HepG2 (cell line): ENCODE measurements around the gene EHD1. TPM values are rescaled to one million over a fixed set of nuclear protein-coding genes. Genes with fewer than 3 reads are reported as not detected.

Source experiments
- ARID3A ChIP-seq: IDR thresholded peaks from 2 replicates; pipeline ENCODE4 v1.6.1; 2012; ENCODE audit warnings: low read depth, low read length, improper control_type of control experiment
- BATF2 ChIP-seq: sonication (generic); formaldehyde crosslinking; IDR thresholded peaks from 2 replicates; pipeline ENCODE4 v1.8.0; 2022; ENCODE audit warnings: mild to moderate bottlenecking, missing genetic modification reagents, moderate library complexity
- EP300 ChIP-seq, 3 experiments: sonication (generic) in 1 of 3; formaldehyde crosslinking in 1 of 3; IDR thresholded peaks; 2 replicates each; pipeline versions ENCODE4 v1.5.1 to v1.6.1; 2011 to 2020; ENCODE audit warnings: low read depth in 2 of 3, low read length in 2 of 3, borderline replicate concordance in 1 of 3, improper control_type of control experiment in 1 of 3, mild to moderate bottlenecking in 1 of 3, missing genetic modification reagents in 1 of 3, moderate library complexity in 1 of 3
- GABPB1 ChIP-seq: IDR thresholded peaks from 2 replicates; pipeline ENCODE4 v1.6.1; 2016; ENCODE audit warnings: mild to moderate bottlenecking, missing genetic modification reagents, moderate library complexity, missing compliant biosample characterization
- GLI4 ChIP-seq: sonication (generic); formaldehyde crosslinking; IDR thresholded peaks from 2 replicates; pipeline ENCODE4 v1.5.1; 2020; ENCODE audit warnings: missing genetic modification reagents, mild to moderate bottlenecking, moderate library complexity, borderline replicate concordance
- HINFP ChIP-seq: sonication (generic); formaldehyde crosslinking; IDR thresholded peaks from 2 replicates; pipeline ENCODE4 v1.4.0; 2020; ENCODE audit warnings: low read depth, mild to moderate bottlenecking, missing genetic modification reagents
- KDM2A ChIP-seq: sonication (generic); formaldehyde crosslinking; IDR thresholded peaks from 2 replicates; pipeline ENCODE4 v1.4.0; 2020; ENCODE audit warnings: low read depth, missing genetic modification reagents, borderline replicate concordance
- MAX ChIP-seq: IDR thresholded peaks from 2 replicates; pipeline ENCODE4 v1.6.1; 2012; ENCODE audit warnings: inconsistent platforms
- MED8 ChIP-seq: sonication (generic); formaldehyde crosslinking; IDR thresholded peaks from 2 replicates; pipeline ENCODE4 v1.8.1; 2023; ENCODE audit warnings: mild to moderate bottlenecking, missing genetic modification reagents; ENCODE audit not compliant: insufficient replicate concordance
- NR2F6 ChIP-seq, 2 experiments: IDR thresholded peaks; 2 replicates each; pipeline ENCODE4 v1.6.1; 2016; ENCODE audit warnings: antibody characterized with exemption in 1 of 2, mild to moderate bottlenecking in 1 of 2
- SRSF9 ChIP-seq: fragments of 200-400 bp; formaldehyde crosslinking; IDR thresholded peaks from 2 replicates; pipeline ENCODE4 v1.6.1; 2018; ENCODE audit warnings: borderline replicate concordance, mild to moderate bottlenecking, low read depth, low read length; ENCODE audit not compliant: insufficient read depth, poor library complexity, severe bottlenecking
- SSRP1 ChIP-seq: IDR thresholded peaks from 2 replicates; pipeline ENCODE4 v1.6.1; 2016; ENCODE audit warnings: control low read depth
- TBL1XR1 ChIP-seq: fragments of 150-350 bp; IDR thresholded peaks from 2 replicates; pipeline ENCODE4 v1.6.1; 2014; ENCODE audit warnings: borderline replicate concordance, low read length; ENCODE audit not compliant: partially characterized antibody
- TGIF2 ChIP-seq: IDR thresholded peaks from 2 replicates; pipeline ENCODE4 v1.6.1; 2016; ENCODE audit warnings: control low read depth, missing compliant biosample characterization
- THAP11 ChIP-seq: IDR thresholded peaks from 2 replicates; pipeline ENCODE4 v1.6.1; 2016; ENCODE audit warnings: missing biosample characterization, missing genetic modification reagents
- TP53 ChIP-seq: sonication (generic); formaldehyde crosslinking; conservative IDR thresholded peaks from 2 replicates; pipeline ENCODE4 v1.4.0; 2020; ENCODE audit warnings: missing genetic modification reagents
- ZBTB7A ChIP-seq: sonication (generic); formaldehyde crosslinking; IDR thresholded peaks from 2 replicates; pipeline ENCODE4 v1.8.0; 2022; ENCODE audit warnings: mild to moderate bottlenecking, missing genetic modification reagents
- ZKSCAN5 ChIP-seq: sonication (generic); formaldehyde crosslinking; IDR thresholded peaks from 2 replicates; pipeline ENCODE4 v1.5.1; 2020; ENCODE audit warnings: mild to moderate bottlenecking, missing genetic modification reagents
- ZNF18 ChIP-seq: sonication (generic); formaldehyde crosslinking; IDR thresholded peaks from 2 replicates; pipeline ENCODE4 v1.8.0; 2022; ENCODE audit warnings: mild to moderate bottlenecking, missing genetic modification reagents; ENCODE audit not compliant: insufficient replicate concordance
- ZNF367 ChIP-seq: sonication (generic); formaldehyde crosslinking; IDR thresholded peaks from 2 replicates; pipeline ENCODE4 v1.4.0; 2020; ENCODE audit warnings: missing genetic modification reagents, borderline replicate concordance
- ZNF503 ChIP-seq: sonication (generic); formaldehyde crosslinking; IDR thresholded peaks from 2 replicates; pipeline ENCODE4 v1.4.0; 2020; ENCODE audit warnings: missing genetic modification reagents
- ZNF558 ChIP-seq: sonication (generic); formaldehyde crosslinking; IDR thresholded peaks from 2 replicates; pipeline ENCODE4 v1.9.0; 2022; ENCODE audit warnings: mild to moderate bottlenecking, missing genetic modification reagents, borderline replicate concordance
- ZNF644 ChIP-seq: IDR thresholded peaks from 2 replicates; pipeline ENCODE4 v1.6.1; 2016; ENCODE audit warnings: low read depth
- polyA plus RNA-seq, 8 experiments: library from polyadenylated mRNA; depleted of rRNA in 3 of 8; stranded (reverse) in 7 of 8; unstranded in 1 of 8; fragments of >200 nt; fragmentation: Illumina TruSeq in 4 of 8; extraction: Trizol in 4 of 8; gene quantifications; 2 replicates each; pipeline versions ENCODE4 v1.2.1 to v1.2.3, GENCODE V29; 2011 to 2016; ENCODE audit warnings: low read depth in 4 of 8, missing spikeins in 1 of 8, mixed read lengths in 1 of 8; ENCODE audit not compliant: insufficient read depth in 1 of 8
- total RNA-seq, 5 experiments: library from RNA; depleted of rRNA; stranded (reverse); fragments of >200 nt; fragmentation: Illumina TruSeq; extraction: Trizol; gene quantifications; 2 replicates each; pipeline ENCODE4 v1.2.3, GENCODE V29; 2016; ENCODE audit warnings: low read depth in 1 of 5

The EHD1 gene
- total and polyA plus RNA-seq, 2 of the 13 experiments (the other 11 are each of a cell fraction or from before 2014, with no cell fraction given) = 23.6 to 26.6 TPM

- no peak for TF ChIP-seq EP300 (IDR thresholded peaks at IDR 0.05; ENCODE audit: low read depth in 2 of 2, low read length in 2 of 2)
- no peak for TF ChIP-seq EP300 (CRISPR knock-in tag; IDR thresholded peaks at IDR 0.05; ENCODE audit: borderline replicate concordance)
- no peak for TF ChIP-seq BATF2
- TF ChIP-seq TP53 (CRISPR knock-in tag) = no peak
- no peak for TF ChIP-seq TBL1XR1
- no peak for TF ChIP-seq MAX
- no peak for TF ChIP-seq GABPB1 (CRISPR knock-in tag)
- TF ChIP-seq SSRP1 = peak; percentile 82; the same call in 1 of the 2 replicates
- TF ChIP-seq ZNF558 (CRISPR knock-in tag) = no peak
- no peak for TF ChIP-seq KDM2A
- TF ChIP-seq NR2F6 (IDR thresholded peaks at IDR 0.05) = no peak
- TF ChIP-seq NR2F6 (CRISPR knock-in tag; IDR thresholded peaks at IDR 0.05) = no peak
- no peak for TF ChIP-seq ARID3A
- no peak for TF ChIP-seq ZNF644 (CRISPR knock-in tag)
- no peak for TF ChIP-seq ZNF367 (CRISPR knock-in tag)
- TF ChIP-seq ZKSCAN5 (CRISPR knock-in tag) = peak; percentile 11; the same call in 1 of the 2 replicates
- peak; percentile 33; the same call in 1 of the 2 replicates for TF ChIP-seq ZBTB7A (CRISPR knock-in tag)
- TF ChIP-seq THAP11 (CRISPR knock-in tag) = no peak
- no peak for TF ChIP-seq SRSF9
- TF ChIP-seq ZNF503 = no peak
- TF ChIP-seq ZNF18 (CRISPR knock-in tag) = no peak
- TF ChIP-seq GLI4 (CRISPR knock-in tag) = no peak
- no peak for TF ChIP-seq TGIF2 (CRISPR knock-in tag)
- TF ChIP-seq HINFP (CRISPR knock-in tag) = 0 out of 2 replicates have a peak, but pooled peaks have one; percentile 17
- no peak for TF ChIP-seq MED8
These were observed 14.4 kb upstream of the EHD1 start (continued) for GRCh38 chr11:64892838-64893193.
